ENCODE results near the gene DUSP11. TPM values are rescaled to one million over a fixed set of nuclear protein-coding genes. Genes with fewer than 3 reads are reported as not detected.

Gene DUSP11
- total and polyA plus RNA-seq, 9 of the 15 experiments (the other 6 are each of a cell fraction or from before 2014, with no cell fraction given): 20.7 to 79.8 (median 29.3) TPM

DNA sequence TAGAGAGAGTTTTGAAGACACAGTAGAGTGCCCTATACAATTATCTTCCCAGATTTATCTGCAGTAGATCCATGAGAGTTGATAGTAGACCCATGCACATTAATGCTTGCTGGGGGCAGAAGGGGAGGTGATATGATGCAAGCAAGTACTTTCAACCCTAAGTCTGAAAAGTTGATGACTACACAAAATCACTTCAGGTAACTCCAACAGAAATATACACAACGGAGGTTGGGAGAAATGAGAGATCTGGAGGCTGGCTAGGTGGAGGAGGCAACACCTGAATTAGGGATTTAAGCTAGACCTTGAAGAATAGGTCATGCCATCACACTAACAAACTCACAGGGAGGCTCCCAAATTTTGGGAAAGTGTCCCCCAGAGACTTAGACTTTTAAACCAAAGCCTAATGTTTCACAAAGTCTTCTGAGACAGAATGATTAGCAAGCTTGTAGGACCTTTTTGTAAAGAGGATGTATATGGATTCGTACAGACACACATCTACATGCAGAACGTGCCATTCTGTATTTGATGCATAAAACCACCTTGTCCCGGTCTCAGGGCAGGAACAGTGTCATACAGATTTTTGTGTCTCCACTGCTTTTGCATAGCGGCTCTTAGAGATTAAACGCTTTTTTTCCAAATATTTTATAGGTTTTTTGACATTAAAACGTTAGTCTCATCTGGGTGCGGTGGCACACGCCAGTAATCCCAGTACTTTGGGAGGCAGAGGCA lies 47.9 kb upstream of the DUSP11 start:
- Histone ChIP-seq H3K9ac (ENCODE audit: insufficient read depth in 1 of 2, low read depth in 2 of 2, low read length in 2 of 2) (peak overlapping the region in 1 of 2 experiments; percentile 93; a peak in 3 of 4 replicates), H2AFZ (ENCODE audit: low read depth, low read length) (peak overlapping the region; percentile 98), H3K9me1 (ENCODE audit: control insufficient read depth, insufficient read depth, low read length) (no peaks in the 10 kb centered on the region), H3K4me3 (peak overlapping the region; percentile 62), H3K79me2 (ENCODE audit: control insufficient read depth, insufficient read depth, low read length) (peaks cover 22% of the 10 kb centered on the region), H3K36me3 (ENCODE audit: control insufficient read depth, insufficient read depth, low read length) (peaks cover 21% of the 10 kb centered on the region; the same call in 2 of the 3 replicates), H3K27ac (ENCODE audit: extremely low read depth, low read depth, low read length) (peak overlapping the region; percentile 54; the same call in 1 of the 3 replicates), H3K9me3 (replicated peaks; ENCODE audit: control insufficient read depth, insufficient read depth, low read depth, low read length) (no peaks in the 10 kb centered on the region), H3K4me2 (ENCODE audit: insufficient read depth, low read length) (peak overlapping the region; percentile 93), H3K4me1 (replicated peaks in 1 of 2; ENCODE audit: control insufficient read depth in 2 of 2, insufficient read depth in 2 of 2, low read length in 2 of 2) (peaks cover 7 to 13% of the 10 kb centered on the region in 2 experiments; a peak in 4 of 5 replicates), H4K20me1 (replicated peaks; ENCODE audit: control insufficient read depth, insufficient read depth, low read length) (no peaks in the 10 kb centered on the region), H3K27me3 (ENCODE audit: control insufficient read depth in 2 of 2, insufficient read depth in 2 of 2, low read length in 2 of 2) (no peaks in the 10 kb centered on the region)
- FAIRE-seq: no peak
- POLR2A ChIA-PET: interaction anchor here (0.7 to 1.3 kb wide), 10 partner anchors 12 to 372 kb away, joined by 3 to 7 read pairs (median 3); no protein-coding TSS in a partner anchor
- 36% methylated on average over 9 of the region's 9 CpGs for WGBS (ENCODE audit: insufficient coverage, low coverage, missing lambda C conversion rate)
- no peak for ATAC-seq
- intact Hi-C loops (cut with micrococcal nuclease): loop anchor here (10.0 kb wide), 7 partner anchors 153 to 567 kb away; partner anchors contain the start of genes BOLA3 and TET3
- CTCF ChIA-PET (ENCODE audit: low intra/inter-chr PET ratio): interaction anchor here (0.6 to 1.1 kb wide), 2 partner anchors 371 to 496 kb away, joined by 3 read pairs; no protein-coding TSS in a partner anchor
- TF ChIP-seq, protein P1, sequence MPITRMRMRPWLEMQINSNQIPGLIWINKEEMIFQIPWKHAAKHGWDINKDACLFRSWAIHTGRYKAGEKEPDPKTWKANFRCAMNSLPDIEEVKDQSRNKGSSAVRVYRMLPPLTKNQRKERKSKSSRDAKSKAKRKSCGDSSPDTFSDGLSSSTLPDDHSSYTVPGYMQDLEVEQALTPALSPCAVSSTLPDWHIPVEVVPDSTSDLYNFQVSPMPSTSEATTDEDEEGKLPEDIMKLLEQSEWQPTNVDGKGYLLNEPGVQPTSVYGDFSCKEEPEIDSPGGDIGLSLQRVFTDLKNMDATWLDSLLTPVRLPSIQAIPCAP (CRISPR knock-in tag; IDR thresholded peaks at IDR 0.05; ENCODE audit: borderline replicate concordance): no peak
- TF ChIP-seq C11orf30 (IDR thresholded peaks at IDR 0.05; ENCODE audit: low read depth) (peak; percentile 68; the same call in 1 of the 2 replicates), ZBTB1 (CRISPR knock-in tag; IDR thresholded peaks at IDR 0.05; ENCODE audit: borderline replicate concordance, low read depth) (no peak), MAFG (tag; conservative IDR thresholded peaks at IDR 0.05) (peak; percentile 27; the same call in 1 of the 2 replicates), SMC3 (conservative IDR thresholded peaks at IDR 0.05; ENCODE audit: insufficient read depth, low read depth, low read length) (no peak), ZNF316 (IDR thresholded peaks at IDR 0.05) (peak; percentile 79)
- TF ChIP-seq, protein P2, sequence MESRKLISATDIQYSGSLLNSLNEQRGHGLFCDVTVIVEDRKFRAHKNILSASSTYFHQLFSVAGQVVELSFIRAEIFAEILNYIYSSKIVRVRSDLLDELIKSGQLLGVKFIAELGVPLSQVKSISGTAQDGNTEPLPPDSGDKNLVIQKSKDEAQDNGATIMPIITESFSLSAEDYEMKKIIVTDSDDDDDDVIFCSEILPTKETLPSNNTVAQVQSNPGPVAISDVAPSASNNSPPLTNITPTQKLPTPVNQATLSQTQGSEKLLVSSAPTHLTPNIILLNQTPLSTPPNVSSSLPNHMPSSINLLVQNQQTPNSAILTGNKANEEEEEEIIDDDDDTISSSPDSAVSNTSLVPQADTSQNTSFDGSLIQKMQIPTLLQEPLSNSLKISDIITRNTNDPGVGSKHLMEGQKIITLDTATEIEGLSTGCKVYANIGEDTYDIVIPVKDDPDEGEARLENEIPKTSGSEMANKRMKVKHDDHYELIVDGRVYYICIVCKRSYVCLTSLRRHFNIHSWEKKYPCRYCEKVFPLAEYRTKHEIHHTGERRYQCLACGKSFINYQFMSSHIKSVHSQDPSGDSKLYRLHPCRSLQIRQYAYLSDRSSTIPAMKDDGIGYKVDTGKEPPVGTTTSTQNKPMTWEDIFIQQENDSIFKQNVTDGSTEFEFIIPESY (CRISPR knock-in tag; IDR thresholded peaks at IDR 0.05): 0 out of 2 replicates have a peak, but pooled peaks have one; percentile 49
- no peak for DNase-seq (ENCODE audit: extremely low read depth in 1 of 4, low spot score in 3 of 4)
- BruUV-seq (replicated peaks): no TSS peak
- in situ Hi-C loops (cut with MboI): no loop called here
